ENCODE measurements around the gene ARHGEF4. TPM values are rescaled to one million over a fixed set of nuclear protein-coding genes. Genes with fewer than 3 reads are reported as not detected.

The ARHGEF4 gene
- 0.07 and 0.31 TPM in 2 replicates for total RNA-seq

GRCh38 chr2:130836501-130837174 lies at the start of gene ARHGEF4:
ARHGEF4 (plus strand) TSS chr2:130836914; CDS start chr2:130836954, 40 bp downstream.
- Mint-ChIP-seq H3K27ac (peak within 1 kb of the TSS; percentile 45), H3K4me1 (no peaks in the 10 kb centered on the region), H3K9me3 (no peaks in the 10 kb centered on the region), H3K4me3 (peak within 1 kb of the TSS; percentile 45), H3K36me3 (ENCODE audit: low read depth) (no peaks in the 10 kb centered on the region), H3K27me3 (peaks cover 49% of the 10 kb centered on the region)
- intact Hi-C loops (cut with micrococcal nuclease), result no loop called here
- peak; percentile 77 for DNase-seq

GRCh38 chr2:130787841-130788240 lies 48.9 kb upstream of the ARHGEF4 start:
- intact Hi-C loops (cut with micrococcal nuclease), result no loop called here
- Mint-ChIP-seq H3K27ac (no peak overlapping the region), H3K4me1 (no peaks in the 10 kb centered on the region), H3K4me3 (no peak overlapping the region), H3K36me3 (ENCODE audit: low read depth) (no peaks in the 10 kb centered on the region), H3K9me3 (no peaks in the 10 kb centered on the region), H3K27me3 (peaks cover 14% of the 10 kb centered on the region)
- no peak for DNase-seq

DNA sequence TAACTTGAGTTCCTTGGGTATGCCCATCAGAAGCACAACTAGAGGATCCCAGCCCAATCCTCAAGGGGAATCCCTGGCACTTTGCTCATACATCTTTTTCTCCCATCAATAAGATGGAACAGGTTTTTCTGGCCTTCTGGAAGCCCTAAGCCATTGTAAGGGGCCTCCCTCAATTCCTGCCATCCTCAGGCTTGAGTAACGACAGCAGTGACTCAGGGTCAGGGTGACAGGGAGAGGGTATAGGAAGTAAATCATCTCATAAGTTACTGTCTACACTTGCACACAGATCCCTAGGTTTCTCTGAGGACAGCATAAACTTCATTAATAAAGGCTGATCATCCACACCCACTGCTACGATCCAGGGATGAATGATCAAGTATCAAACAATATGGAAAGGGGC lies 46.4 kb upstream of the ARHGEF4 start:
- H3K4me1 Mint-ChIP-seq, result no peaks in the 10 kb centered on the region
- no peak overlapping the region for H3K27ac Mint-ChIP-seq
- H3K9me3 Mint-ChIP-seq, result no peaks in the 10 kb centered on the region
- H3K27me3 Mint-ChIP-seq, result peaks cover 17% of the 10 kb centered on the region
- H3K36me3 Mint-ChIP-seq (ENCODE audit: low read depth), result no peaks in the 10 kb centered on the region
- no peak for DNase-seq
- no peak overlapping the region for H3K4me3 Mint-ChIP-seq
- intact Hi-C loops (cut with micrococcal nuclease), result loop anchor here (10.0 kb wide), 1 partner anchor 314 kb away; the partner anchor contains the start of gene PLEKHB2

DNA sequence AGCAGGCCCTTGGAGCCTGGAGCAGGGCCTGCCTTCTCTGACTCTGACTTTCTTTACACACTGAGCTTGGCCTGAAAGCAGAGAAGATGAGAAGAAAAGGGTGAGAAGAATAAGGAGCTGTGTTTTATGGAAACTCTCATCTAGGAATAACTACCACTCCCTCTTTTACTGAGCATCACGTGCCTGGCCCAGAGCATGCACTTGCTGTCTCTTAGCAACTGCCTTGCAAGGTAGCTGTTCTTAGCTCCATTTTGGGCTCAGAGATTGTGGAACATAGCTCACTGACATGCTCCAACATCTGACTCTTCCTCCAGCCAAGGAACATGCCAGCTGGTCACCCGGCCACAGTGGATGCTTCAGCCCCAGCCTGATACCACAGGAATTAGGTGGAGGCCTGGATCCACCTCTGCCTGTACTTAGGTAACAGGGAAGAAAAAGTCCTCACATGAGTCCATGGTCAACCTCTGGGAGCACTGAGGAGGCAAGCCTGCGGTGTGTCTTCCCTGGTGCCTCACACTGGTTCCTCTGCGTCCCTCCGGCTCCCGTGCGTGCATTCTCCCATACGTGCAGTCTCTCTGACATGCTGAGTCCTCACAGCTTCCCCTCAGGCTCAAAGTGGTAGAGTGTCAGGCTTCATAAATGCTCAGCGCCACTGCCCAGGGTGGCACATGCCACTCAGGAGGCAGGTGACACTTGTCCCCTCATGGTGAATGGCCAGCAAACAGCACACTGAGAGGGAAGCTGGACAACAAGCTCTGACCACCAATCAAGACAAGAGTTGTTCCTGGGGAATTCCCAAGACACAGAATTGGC lies 45.7 kb upstream of the ARHGEF4 start:
- no peak for DNase-seq
- Mint-ChIP-seq H3K27me3 (peaks cover 20% of the 10 kb centered on the region), H3K4me1 (no peaks in the 10 kb centered on the region), H3K27ac (no peak overlapping the region), H3K4me3 (no peak overlapping the region), H3K36me3 (ENCODE audit: low read depth) (no peaks in the 10 kb centered on the region), H3K9me3 (no peaks in the 10 kb centered on the region)
- intact Hi-C loops (cut with micrococcal nuclease), result loop anchor here (10.0 kb wide), 1 partner anchor 314 kb away; the partner anchor contains the start of gene PLEKHB2

GRCh38 chr2:130791617-130791939 lies 45.1 kb upstream of the ARHGEF4 start:
- intact Hi-C loops (cut with micrococcal nuclease), result loop anchor here (10.0 kb wide), 1 partner anchor 313 kb away; the partner anchor contains the start of gene PLEKHB2
- H3K4me3 Mint-ChIP-seq, result no peak overlapping the region
- H3K36me3 Mint-ChIP-seq (ENCODE audit: low read depth), result no peaks in the 10 kb centered on the region
- no peak for DNase-seq
- no peak overlapping the region for H3K27ac Mint-ChIP-seq
- H3K9me3 Mint-ChIP-seq, result no peaks in the 10 kb centered on the region
- H3K27me3 Mint-ChIP-seq, result peaks cover 20% of the 10 kb centered on the region
- H3K4me1 Mint-ChIP-seq, result no peaks in the 10 kb centered on the region

GRCh38 chr2:130795431-130795830 lies 41.3 kb upstream of the ARHGEF4 start:
- Mint-ChIP-seq H3K4me1 (peaks cover 5% of the 10 kb centered on the region), H3K4me3 (no peak overlapping the region), H3K36me3 (ENCODE audit: low read depth) (no peaks in the 10 kb centered on the region), H3K27me3 (peaks cover 25% of the 10 kb centered on the region), H3K9me3 (no peaks in the 10 kb centered on the region), H3K27ac (no peak overlapping the region)
- DNase-seq, result no peak
- intact Hi-C loops (cut with micrococcal nuclease), result loop anchor here (5.0 to 10.0 kb wide), 2 partner anchors 172 to 309 kb away; partner anchors contain the start of gene PLEKHB2

DNA sequence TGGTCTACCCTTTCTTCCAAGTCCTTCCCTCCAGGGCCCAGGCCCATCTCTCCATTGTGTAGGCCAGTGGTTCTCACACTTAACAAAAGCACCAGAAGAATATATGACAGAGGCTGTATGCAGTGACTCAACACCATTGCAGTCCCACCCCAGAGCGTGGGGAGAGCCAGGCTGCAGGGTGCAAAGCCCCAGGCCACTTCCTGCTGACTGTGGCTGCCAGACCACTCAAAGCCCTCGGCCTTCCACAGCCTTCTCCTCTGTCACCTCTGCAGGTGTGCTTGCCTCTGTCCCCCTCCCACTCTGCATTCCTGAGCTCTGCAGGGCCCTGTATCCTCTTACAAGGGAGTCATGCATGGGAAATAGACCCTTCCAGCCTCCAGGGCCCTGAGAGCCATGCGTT lies 40.4 kb upstream of the ARHGEF4 start:
- no peak for DNase-seq
- H3K27me3 Mint-ChIP-seq, result peaks cover 25% of the 10 kb centered on the region
- no peak overlapping the region for H3K27ac Mint-ChIP-seq
- no peak overlapping the region for H3K4me3 Mint-ChIP-seq
- peaks cover 5% of the 10 kb centered on the region for H3K4me1 Mint-ChIP-seq
- H3K9me3 Mint-ChIP-seq, result no peaks in the 10 kb centered on the region
- no peaks in the 10 kb centered on the region for H3K36me3 Mint-ChIP-seq (ENCODE audit: low read depth)
- intact Hi-C loops (cut with micrococcal nuclease), result loop anchor here (5.0 to 10.0 kb wide), 2 partner anchors 171 to 309 kb away; partner anchors contain the start of gene PLEKHB2

GRCh38 chr2:130797493-130798435 lies 39.0 kb upstream of the ARHGEF4 start:
- no peaks in the 10 kb centered on the region for H3K36me3 Mint-ChIP-seq (ENCODE audit: low read depth)
- peak overlapping the region; percentile 69 for H3K4me3 Mint-ChIP-seq
- intact Hi-C loops (cut with micrococcal nuclease), result loop anchor here (1.0 to 10.0 kb wide), 6 partner anchors 27 to 307 kb away; partner anchors contain the start of gene PLEKHB2
- peaks cover 20% of the 10 kb centered on the region for H3K27me3 Mint-ChIP-seq
- peak overlapping the region; percentile 20 for H3K27ac Mint-ChIP-seq
- H3K4me1 Mint-ChIP-seq, result peaks cover 5% of the 10 kb centered on the region
- DNase-seq, result peak; percentile 97
- H3K9me3 Mint-ChIP-seq, result no peaks in the 10 kb centered on the region

GRCh38 chr2:130798472-130799218 lies 38.1 kb upstream of the ARHGEF4 start:
- no peak overlapping the region for H3K27ac Mint-ChIP-seq
- H3K36me3 Mint-ChIP-seq (ENCODE audit: low read depth), result no peaks in the 10 kb centered on the region
- intact Hi-C loops (cut with micrococcal nuclease), result loop anchor here (1.0 to 10.0 kb wide), 5 partner anchors 26 to 306 kb away; partner anchors contain the start of gene PLEKHB2
- H3K27me3 Mint-ChIP-seq, result peaks cover 15% of the 10 kb centered on the region
- peak overlapping the region; percentile 69 for H3K4me3 Mint-ChIP-seq
- DNase-seq, result no peak
- H3K9me3 Mint-ChIP-seq, result no peaks in the 10 kb centered on the region
- peaks cover 5% of the 10 kb centered on the region for H3K4me1 Mint-ChIP-seq

DNA sequence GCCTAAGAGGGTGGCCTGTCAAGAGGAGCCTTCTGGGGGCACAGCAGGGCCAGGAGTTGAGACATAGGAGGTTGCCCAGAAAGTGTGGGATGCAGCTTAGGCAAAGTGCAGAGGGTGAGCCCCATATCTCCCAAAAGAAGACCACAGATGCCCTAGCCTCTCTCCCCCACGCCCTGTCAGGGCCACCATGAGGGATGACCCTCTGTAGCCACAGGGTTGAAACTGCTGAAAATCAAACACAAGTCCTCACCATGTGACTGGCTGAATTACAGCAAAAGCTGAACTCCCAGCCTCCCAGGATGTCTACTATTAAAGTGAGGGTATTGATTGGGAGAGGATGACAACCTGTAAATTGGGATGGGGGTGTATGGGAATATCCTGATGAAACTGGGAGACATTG lies 37.4 kb upstream of the ARHGEF4 start:
- intact Hi-C loops (cut with micrococcal nuclease), result loop anchor here (5.0 to 10.0 kb wide), 2 partner anchors 168 to 306 kb away; partner anchors contain the start of gene PLEKHB2
- no peak overlapping the region for H3K4me3 Mint-ChIP-seq
- H3K27me3 Mint-ChIP-seq, result peaks cover 13% of the 10 kb centered on the region

DNA sequence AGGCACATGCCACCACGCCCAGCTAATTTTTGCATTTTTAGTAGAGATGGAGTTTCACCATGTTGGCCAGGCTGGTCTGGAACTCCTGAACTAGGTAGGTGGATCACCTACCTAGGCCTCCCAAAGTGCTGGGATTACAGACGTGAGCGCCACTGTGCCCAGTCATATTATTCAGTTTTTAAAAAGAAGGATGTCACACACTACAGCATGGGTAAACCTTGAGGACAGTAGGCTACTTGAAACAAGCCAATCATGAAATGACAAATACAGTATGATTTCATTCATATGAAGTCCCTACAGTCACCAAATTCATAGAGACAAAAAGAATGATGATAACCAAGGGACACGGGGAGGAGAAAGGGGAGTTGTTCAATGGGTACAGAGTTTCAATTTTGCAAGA lies 31.1 kb upstream of the ARHGEF4 start:
- peaks cover 4% of the 10 kb centered on the region for H3K4me1 Mint-ChIP-seq
- DNase-seq, result no peak
- no peak overlapping the region for H3K27ac Mint-ChIP-seq
- no peaks in the 10 kb centered on the region for H3K9me3 Mint-ChIP-seq
- no peaks in the 10 kb centered on the region for H3K36me3 Mint-ChIP-seq (ENCODE audit: low read depth)
- peaks cover 17% of the 10 kb centered on the region for H3K27me3 Mint-ChIP-seq
- intact Hi-C loops (cut with micrococcal nuclease), result no loop called here
- H3K4me3 Mint-ChIP-seq, result no peak overlapping the region

More for the DNA sequence above, 37.4 kb upstream of the ARHGEF4 start:
- no peak overlapping the region for H3K27ac Mint-ChIP-seq
- H3K9me3 Mint-ChIP-seq, result no peaks in the 10 kb centered on the region
- H3K36me3 Mint-ChIP-seq (ENCODE audit: low read depth), result no peaks in the 10 kb centered on the region
- peaks cover 5% of the 10 kb centered on the region for H3K4me1 Mint-ChIP-seq
- no peak for DNase-seq

GRCh38 chr2:130806370-130806769 lies 30.3 kb upstream of the ARHGEF4 start:
- no peaks in the 10 kb centered on the region for H3K36me3 Mint-ChIP-seq (ENCODE audit: low read depth)
- H3K27ac Mint-ChIP-seq, result no peak overlapping the region
- intact Hi-C loops (cut with micrococcal nuclease), result no loop called here
- no peak for DNase-seq
- H3K27me3 Mint-ChIP-seq, result peaks cover 23% of the 10 kb centered on the region
- H3K9me3 Mint-ChIP-seq, result no peaks in the 10 kb centered on the region
- H3K4me1 Mint-ChIP-seq, result peaks cover 4% of the 10 kb centered on the region
- no peak overlapping the region for H3K4me3 Mint-ChIP-seq

Measured in activated CD4-positive, alpha-beta T cell treated with anti-CD3 and anti-CD28 coated beads, Interleukin-2, amount 10 ng/mL, durations not matched to agents 24 days and 14 days (primary cell).